K562 (cell line): ENCODE results near the gene DGKB. TPM values are rescaled to one million over a fixed set of nuclear protein-coding genes. Genes with fewer than 3 reads are reported as not detected.

Experiments used
- ATAC-seq: fragments of 200-7000 bp; cut with Tn5 transposase; 3 replicates; pipeline ENCODE4 v1.9.1; 2020; ENCODE audit warnings: moderate library complexity
- BruUV-seq: library from RNA; stranded (reverse); fragments of 400-500 nt; replicated peaks from 2 replicates; lab custom pipeline; 2021; lab: Mats Ljungman, UMichigan
- CTCF ChIA-PET: fragments of 300-600 bp; formaldehyde crosslinking; extraction: SDS; loops from one replicate; lab custom pipeline; 2021; ENCODE audit warnings: low intra/inter-chr PET ratio; lab: Yijun Ruan, JAX
- POLR2A ChIA-PET: fragments of 300-600, 350-650 bp; sonication (Branson Sonifier 250); formaldehyde crosslinking; extraction: SDS; loops from one replicate; lab custom pipeline; 2021; ENCODE audit warnings: antibody characterized with exemption, inconsistent platforms; lab: Yijun Ruan, JAX
- DNase-seq, 4 experiments: peaks; one replicate each; pipeline versions ENCODE4 v3.0.0 to v3.0.0-alpha.2; 2011 to 2018; ENCODE audit warnings: low spot score in 3 of 4, mixed read lengths in 3 of 4; ENCODE audit errors: extremely low read depth in 1 of 4
- FAIRE-seq: peaks from 2 replicates; lab custom pipeline; 2011; peaks lifted over from hg19 to GRCh38; lab: Jason Lieb, UNC
- H2AFZ ChIP-seq: 2 replicates; pipeline ENCODE4 v1.6.0; 2011; ENCODE audit warnings: low read depth, low read length, control low read depth, inconsistent platforms
- H3K27ac ChIP-seq: fragments of 200-600 bp; 3 replicates; pipeline ENCODE4 v1.8.0; 2011; ENCODE audit warnings: low read depth, mild to moderate bottlenecking, control low read depth, inconsistent platforms, low read length, moderate library complexity, mixed read lengths; ENCODE audit errors: extremely low read depth
- H3K27me3 ChIP-seq, 2 experiments: fragments of 300-600 bp in 1 of 2; 2 replicates in 1 of 2; 3 replicates in 1 of 2; pipeline versions ENCODE4 v1.6.0 to v1.8.0; 2011; ENCODE audit warnings: inconsistent platforms in 2 of 2, low read length in 2 of 2, mild to moderate bottlenecking in 1 of 2, mixed read lengths in 1 of 2, moderate library complexity in 1 of 2; ENCODE audit not compliant: control insufficient read depth in 2 of 2, insufficient read depth in 2 of 2
- H3K36me3 ChIP-seq: fragments of 300-600 bp; 3 replicates; pipeline ENCODE4 v1.8.0; 2011; ENCODE audit warnings: mild to moderate bottlenecking, low read length, inconsistent platforms; ENCODE audit not compliant: control insufficient read depth, insufficient read depth
- H3K4me1 ChIP-seq, 2 experiments: fragments of 200-600 bp in 1 of 2; replicated peaks in 1 of 2; 2 replicates in 1 of 2; 3 replicates in 1 of 2; pipeline versions ENCODE4 v1.5.1 to v1.8.0; 2011; ENCODE audit warnings: inconsistent platforms in 2 of 2, low read length in 2 of 2, mild to moderate bottlenecking in 1 of 2, mixed read lengths in 1 of 2, moderate library complexity in 1 of 2; ENCODE audit not compliant: control insufficient read depth in 2 of 2, insufficient read depth in 2 of 2
- H3K4me2 ChIP-seq: 2 replicates; pipeline ENCODE4 v1.6.1; 2011; ENCODE audit warnings: low read length, control low read depth, inconsistent platforms, mixed read lengths; ENCODE audit not compliant: insufficient read depth
- H3K4me3 ChIP-seq: fragments of 200-600 bp; sonication (generic), shearing (Covaris generic); 2 replicates; pipeline ENCODE4 v1.5.1; 2016; ENCODE audit warnings: control low read depth, inconsistent platforms
- H3K79me2 ChIP-seq: fragments of 200-600 bp; 3 replicates; pipeline ENCODE4 v1.8.0; 2011; ENCODE audit warnings: low read length, inconsistent platforms; ENCODE audit not compliant: control insufficient read depth, insufficient read depth
- H3K9ac ChIP-seq, 2 experiments: 2 replicates each; pipeline versions ENCODE4 v1.6.0 to v1.6.1; 2011; ENCODE audit warnings: low read depth in 2 of 2, low read length in 2 of 2, control low read depth in 1 of 2, inconsistent platforms in 1 of 2, mild to moderate bottlenecking in 1 of 2, mixed read lengths in 1 of 2; ENCODE audit not compliant: insufficient read depth in 1 of 2
- H3K9me1 ChIP-seq: one replicate; pipeline ENCODE4 v1.6.0; 2011; ENCODE audit warnings: inconsistent platforms, mild to moderate bottlenecking, low read length, moderate library complexity; ENCODE audit not compliant: control insufficient read depth, insufficient read depth
- H3K9me3 ChIP-seq: replicated peaks from 2 replicates; pipeline ENCODE4 v1.5.1; 2011; ENCODE audit warnings: low read depth, low read length, inconsistent platforms; ENCODE audit not compliant: control insufficient read depth, insufficient read depth
- H4K20me1 ChIP-seq: replicated peaks from 2 replicates; pipeline ENCODE4 v1.6.1; 2011; ENCODE audit warnings: low read length, inconsistent platforms, mixed read lengths; ENCODE audit not compliant: control insufficient read depth, insufficient read depth
- DDX20 ChIP-seq: fragments of 450-650 bp; IDR thresholded peaks from 2 replicates; pipeline ENCODE4 v1.6.1; 2016; ENCODE audit warnings: missing genetic modification characterization, low read depth, mild to moderate bottlenecking, missing compliant biosample characterization, moderate library complexity
- EHMT2 ChIP-seq: fragments of 450-650 bp; IDR thresholded peaks from 2 replicates; pipeline ENCODE4 v1.6.1; 2018; ENCODE audit warnings: antibody characterized with exemption
- GATAD2A ChIP-seq: fragments of 450-650 bp; IDR thresholded peaks from 2 replicates; pipeline ENCODE4 v1.6.1; 2017
- MAFF ChIP-seq: IDR thresholded peaks from 2 replicates; pipeline ENCODE4 v1.6.1; 2012; ENCODE audit warnings: low read length, improper control_type of control experiment
- NR2C2 ChIP-seq, 2 experiments: fragments of 200-800 bp in 1 of 2; sonication (Bioruptor generic) in 1 of 2; sonication (generic) in 1 of 2; formaldehyde crosslinking in 1 of 2; IDR thresholded peaks; 2 replicates each; pipeline versions ENCODE4 v1.6.1 to v1.8.0; 2016 to 2022; ENCODE audit warnings: mild to moderate bottlenecking in 1 of 2, missing compliant biosample characterization in 1 of 2, missing genetic modification characterization in 1 of 2, missing genetic modification reagents in 1 of 2
- NR2F6 ChIP-seq: fragments of 450-650 bp; formaldehyde crosslinking; IDR thresholded peaks from 2 replicates; pipeline ENCODE4 v1.4.0; 2020; ENCODE audit warnings: mild to moderate bottlenecking
- PTBP1 ChIP-seq: fragments of 200-400 bp; formaldehyde crosslinking; IDR thresholded peaks from 2 replicates; pipeline ENCODE4 v1.6.1; 2017; ENCODE audit warnings: low read depth, low read length
- RBM34 ChIP-seq: fragments of 200-400 bp; formaldehyde crosslinking; IDR thresholded peaks from 2 replicates; pipeline ENCODE4 v1.6.1; 2018; ENCODE audit warnings: low read length, borderline replicate concordance; ENCODE audit not compliant: insufficient read depth
- SIN3B ChIP-seq: fragments of 450-650 bp; IDR thresholded peaks from 2 replicates; pipeline ENCODE4 v1.6.1; 2017; ENCODE audit warnings: low read depth, mild to moderate bottlenecking, moderate library complexity
- SLC30A9 ChIP-seq: fragments of 250-450 bp; sonication (Bioruptor Pico); IDR thresholded peaks from 2 replicates; pipeline ENCODE4 v1.8.0; 2022; ENCODE audit warnings: mild to moderate bottlenecking, moderate library complexity
- SMARCA4 ChIP-seq: fragments of 450-650 bp; IDR thresholded peaks from 2 replicates; pipeline ENCODE4 v1.6.1; 2016
- SRSF1 ChIP-seq: fragments of 200-400 bp; formaldehyde crosslinking; IDR thresholded peaks from 2 replicates; pipeline ENCODE4 v1.6.1; 2017; ENCODE audit warnings: mild to moderate bottlenecking, low read depth, low read length, moderate library complexity
- SRSF7 ChIP-seq: fragments of 200-400 bp; formaldehyde crosslinking; optimal IDR thresholded peaks from 2 replicates; pipeline ENCODE3; 2017; ENCODE audit warnings: mild to moderate bottlenecking, low read depth, low read length
- THRAP3 ChIP-seq: fragments of 450-650 bp; IDR thresholded peaks from 2 replicates; pipeline ENCODE4 v1.6.1; 2016; ENCODE audit warnings: mild to moderate bottlenecking, inconsistent platforms, borderline replicate concordance
- U2AF1 ChIP-seq: fragments of 200-400 bp; formaldehyde crosslinking; optimal IDR thresholded peaks from 2 replicates; pipeline ENCODE3; 2017; ENCODE audit warnings: mild to moderate bottlenecking, low read depth, low read length, moderate library complexity
- WGBS: fragments of 100-300 bp; shearing (Covaris generic); methylation state at CpG from one replicate; pipeline ENCODE4 v1.1.6; 2016; ENCODE audit warnings: low coverage, mixed read lengths; ENCODE audit not compliant: insufficient coverage; ENCODE audit errors: missing lambda C conversion rate; 5-methylcytosine and 5-hydroxymethylcytosine counted together
- in situ Hi-C: fragments of 300-500 bp; cut with MboI; formaldehyde crosslinking; loops from 4 replicates; pipeline ENCODE4 v1.15.0; 2018; ENCODE audit warnings: inconsistent platforms, mixed read lengths
- intact Hi-C: fragments of 100-400 bp; cut with micrococcal nuclease; formaldehyde crosslinking; loops from 2 replicates; pipeline ENCODE4 v1.14.2; 2022
- polyA plus RNA-seq, 8 experiments: library from polyadenylated mRNA; depleted of rRNA in 4 of 8; stranded (reverse) in 5 of 8; unstranded in 3 of 8; fragments of >200 nt; fragmentation: Nextera tagmentation in 2 of 8; fragmentation: Illumina TruSeq in 1 of 8; extraction: Ambion mirVana in 2 of 8; extraction: Trizol in 1 of 8; gene quantifications; 2 replicates each; pipeline versions ENCODE4 v1.2.1 to v1.2.3, GENCODE V29; 2011 to 2014; ENCODE audit warnings: inconsistent platforms in 1 of 8, missing spikeins in 1 of 8
- total RNA-seq, 7 experiments: library from RNA; depleted of rRNA in 6 of 7; stranded (reverse); fragments of >200 nt in 6 of 7; fragmentation: Illumina TruSeq in 2 of 7; extraction: Trizol in 2 of 7; gene quantifications; 2 replicates each; pipeline versions ENCODE4 v1.2.1 to v1.2.3, GENCODE V29; 2011 to 2021; ENCODE audit warnings: low replicate concordance in 1 of 7
- TF ChIP-seq, protein P1 (sequence below): fragments of 450-650 bp; formaldehyde crosslinking; conservative IDR thresholded peaks from 2 replicates; pipeline ENCODE4 v1.4.0; 2022; ENCODE audit warnings: mild to moderate bottlenecking, missing genetic modification characterization
- TF ChIP-seq, protein P2 (sequence below): fragments of 250-450 bp; sonication (Bioruptor Pico); IDR thresholded peaks from 2 replicates; pipeline ENCODE4 v1.8.0; 2022; ENCODE audit warnings: inconsistent platforms

DGKB gene
- total and polyA plus RNA-seq, 9 of the 15 experiments (the other 6 are each of a cell fraction or from before 2014, with no cell fraction given) = 0.01 TPM; not detected in 8

DNA sequence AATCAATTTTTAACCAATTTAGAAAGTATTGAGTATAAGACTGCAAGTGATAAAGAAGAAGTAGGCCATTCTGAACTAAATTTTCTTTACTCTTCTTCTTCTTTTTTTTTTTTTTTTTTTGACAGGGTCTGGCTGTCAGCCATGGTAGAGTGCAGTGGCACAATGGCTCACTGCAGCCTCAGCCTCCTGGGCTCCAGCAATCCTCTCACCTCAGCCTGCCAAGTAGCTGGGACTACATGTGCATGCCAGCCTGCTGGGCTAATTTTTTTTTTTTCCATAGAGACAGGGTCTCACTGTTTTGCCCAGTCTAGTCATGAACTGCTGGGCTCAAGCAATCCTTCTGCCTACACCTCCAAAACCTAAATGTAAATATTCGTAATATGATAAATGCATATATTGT lies 63.2 kb downstream of the DGKB start:
- Histone ChIP-seq H3K9ac (no peak overlapping the region), H3K27ac (no peak overlapping the region), H3K9me1 (no peaks in the 10 kb centered on the region), H3K9me3 (no peaks in the 10 kb centered on the region), H2AFZ (no peak overlapping the region), H3K36me3 (no peaks in the 10 kb centered on the region), H3K4me2 (no peak overlapping the region), H4K20me1 (no peaks in the 10 kb centered on the region), H3K27me3 (no peaks in the 10 kb centered on the region), H3K4me1 (no peaks in the 10 kb centered on the region), H3K79me2 (no peaks in the 10 kb centered on the region), H3K4me3 (no peak overlapping the region)
- DNase-seq (no peak), ATAC-seq (no peak), FAIRE-seq (no peak)
- TF ChIP-seq EHMT2 = no peak
- TF ChIP-seq RBM34 = no peak
- TF ChIP-seq SRSF7 = no peak
- TF ChIP-seq DDX20 (tag) = no peak
- TF ChIP-seq SMARCA4 = no peak
- no peak for TF ChIP-seq SLC30A9 (CRISPR knock-in tag)
- no peak for TF ChIP-seq NR2C2 (CRISPR knock-in tag; IDR thresholded peaks at IDR 0.05)
- no peak for TF ChIP-seq NR2C2 (tag; IDR thresholded peaks at IDR 0.05)
- no peak for TF ChIP-seq PTBP1
- no peak for TF ChIP-seq GATAD2A
- no peak for TF ChIP-seq MAFF
- no peak for TF ChIP-seq THRAP3
- TF ChIP-seq, protein P1, sequence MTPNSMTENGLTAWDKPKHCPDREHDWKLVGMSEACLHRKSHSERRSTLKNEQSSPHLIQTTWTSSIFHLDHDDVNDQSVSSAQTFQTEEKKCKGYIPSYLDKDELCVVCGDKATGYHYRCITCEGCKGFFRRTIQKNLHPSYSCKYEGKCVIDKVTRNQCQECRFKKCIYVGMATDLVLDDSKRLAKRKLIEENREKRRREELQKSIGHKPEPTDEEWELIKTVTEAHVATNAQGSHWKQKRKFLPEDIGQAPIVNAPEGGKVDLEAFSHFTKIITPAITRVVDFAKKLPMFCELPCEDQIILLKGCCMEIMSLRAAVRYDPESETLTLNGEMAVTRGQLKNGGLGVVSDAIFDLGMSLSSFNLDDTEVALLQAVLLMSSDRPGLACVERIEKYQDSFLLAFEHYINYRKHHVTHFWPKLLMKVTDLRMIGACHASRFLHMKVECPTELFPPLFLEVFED (CRISPR knock-in tag) = no peak
- TF ChIP-seq SIN3B = no peak
- TF ChIP-seq NR2F6 = no peak
- no peak for TF ChIP-seq U2AF1
- TF ChIP-seq, protein P2, sequence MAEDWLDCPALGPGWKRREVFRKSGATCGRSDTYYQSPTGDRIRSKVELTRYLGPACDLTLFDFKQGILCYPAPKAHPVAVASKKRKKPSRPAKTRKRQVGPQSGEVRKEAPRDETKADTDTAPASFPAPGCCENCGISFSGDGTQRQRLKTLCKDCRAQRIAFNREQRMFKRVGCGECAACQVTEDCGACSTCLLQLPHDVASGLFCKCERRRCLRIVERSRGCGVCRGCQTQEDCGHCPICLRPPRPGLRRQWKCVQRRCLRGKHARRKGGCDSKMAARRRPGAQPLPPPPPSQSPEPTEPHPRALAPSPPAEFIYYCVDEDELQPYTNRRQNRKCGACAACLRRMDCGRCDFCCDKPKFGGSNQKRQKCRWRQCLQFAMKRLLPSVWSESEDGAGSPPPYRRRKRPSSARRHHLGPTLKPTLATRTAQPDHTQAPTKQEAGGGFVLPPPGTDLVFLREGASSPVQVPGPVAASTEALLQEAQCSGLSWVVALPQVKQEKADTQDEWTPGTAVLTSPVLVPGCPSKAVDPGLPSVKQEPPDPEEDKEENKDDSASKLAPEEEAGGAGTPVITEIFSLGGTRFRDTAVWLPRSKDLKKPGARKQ (CRISPR knock-in tag) = no peak
- no peak for TF ChIP-seq SRSF1
- 0% methylated on average over 1 of the region's 1 CpG for WGBS
- CTCF ChIA-PET = no interaction called here
- in situ Hi-C loops = no loop called here
- POLR2A ChIA-PET = no interaction called here
- BruUV-seq = no TSS peak
- intact Hi-C loops = no loop called here
